ENCODE data around the gene CEP112. TPM values are rescaled to one million over a fixed set of nuclear protein-coding genes. Genes with fewer than 3 reads are reported as not detected.

Gene CEP112
- total and polyA plus RNA-seq, 2 experiments from 2014 or later = 4.0 to 4.3 TPM

DNA sequence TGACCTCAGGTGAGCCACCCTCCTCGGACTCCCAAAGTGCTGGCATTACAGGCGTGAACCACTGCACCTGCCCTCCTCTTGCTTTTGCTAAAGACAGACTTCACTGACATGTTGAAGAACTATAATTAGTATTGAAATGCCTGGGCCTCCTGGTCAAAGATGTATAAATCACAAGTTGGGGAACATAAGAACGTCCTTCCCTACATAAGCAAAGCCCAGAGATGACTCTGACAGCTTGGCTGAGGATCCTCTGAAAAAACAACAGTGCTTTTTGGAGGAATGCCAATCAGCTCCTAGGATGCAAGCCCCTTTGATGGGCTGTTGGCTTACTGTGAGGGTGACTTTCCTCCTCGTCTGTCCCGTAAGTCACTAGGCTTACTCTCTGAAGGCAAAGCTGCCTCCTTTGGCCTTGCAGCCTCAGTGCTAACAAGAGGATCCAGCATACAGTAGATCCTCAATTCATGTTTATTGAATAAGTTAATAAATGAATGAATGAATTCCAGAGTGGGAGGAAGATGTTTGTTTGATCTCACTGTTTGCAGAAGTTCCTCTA is 30.9 kb upstream of the CEP112 start:
- DNase-seq (ENCODE audit: low spot score) = no peak

More for the DNA sequence above, 30.9 kb upstream of the CEP112 start:
- Histone ChIP-seq H2AFZ (no peak overlapping the region), H3K4me3 (no peak overlapping the region), H3K4me2 (no peak overlapping the region), H3K27ac (ENCODE audit: low read depth) (no peak overlapping the region), H3K9me2 (ENCODE audit: insufficient read depth) (no peaks in the 10 kb centered on the region), H3K36me3 (ENCODE audit: insufficient read depth) (no peaks in the 10 kb centered on the region), H3K79me2 (replicated peaks; ENCODE audit: insufficient read depth) (no peaks in the 10 kb centered on the region), H4K20me1 (replicated peaks; ENCODE audit: insufficient read depth) (no peaks in the 10 kb centered on the region), H3F3A (replicated peaks; ENCODE audit: low read depth) (no peaks in the 10 kb centered on the region), H3K27me3 (ENCODE audit: insufficient read depth) (no peaks in the 10 kb centered on the region), H3K4me1 (ENCODE audit: insufficient read depth) (no peaks in the 10 kb centered on the region)
- no peaks in the 10 kb centered on the region for H3K4me1 Mint-ChIP-seq
- H3K27me3 Mint-ChIP-seq (ENCODE audit: insufficient read depth, low read depth, poor library complexity) = no peaks in the 10 kb centered on the region
- H3K4me3 Mint-ChIP-seq = no peak overlapping the region
- ATAC-seq = no peak
- TF ChIP-seq STAT1 (IDR thresholded peaks at IDR 0.05; ENCODE audit: unreplicated experiment) = no peak
- no peak for TF ChIP-seq JUNB (IDR thresholded peaks at IDR 0.05; ENCODE audit: unreplicated experiment)
- no peak for TF ChIP-seq NANOG (IDR thresholded peaks at IDR 0.05; ENCODE audit: borderline replicate concordance)
- TF ChIP-seq EZH2 (IDR thresholded peaks at IDR 0.05; ENCODE audit: low read depth, unreplicated experiment) = no peak
- TF ChIP-seq, protein P1, sequence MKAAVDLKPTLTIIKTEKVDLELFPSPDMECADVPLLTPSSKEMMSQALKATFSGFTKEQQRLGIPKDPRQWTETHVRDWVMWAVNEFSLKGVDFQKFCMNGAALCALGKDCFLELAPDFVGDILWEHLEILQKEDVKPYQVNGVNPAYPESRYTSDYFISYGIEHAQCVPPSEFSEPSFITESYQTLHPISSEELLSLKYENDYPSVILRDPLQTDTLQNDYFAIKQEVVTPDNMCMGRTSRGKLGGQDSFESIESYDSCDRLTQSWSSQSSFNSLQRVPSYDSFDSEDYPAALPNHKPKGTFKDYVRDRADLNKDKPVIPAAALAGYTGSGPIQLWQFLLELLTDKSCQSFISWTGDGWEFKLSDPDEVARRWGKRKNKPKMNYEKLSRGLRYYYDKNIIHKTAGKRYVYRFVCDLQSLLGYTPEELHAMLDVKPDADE (IDR thresholded peaks at IDR 0.05) = no peak
- TF ChIP-seq ZNF331 (CRISPR knock-in tag; IDR thresholded peaks at IDR 0.05; ENCODE audit: low read depth) = no peak
- no peak for TF ChIP-seq EZH2phosphoT487 (IDR thresholded peaks at IDR 0.05; ENCODE audit: unreplicated experiment)
- no peak for TF ChIP-seq CREB1 (CRISPR knock-in tag; IDR thresholded peaks at IDR 0.05; ENCODE audit: low read depth)
- TF ChIP-seq, protein P2, sequence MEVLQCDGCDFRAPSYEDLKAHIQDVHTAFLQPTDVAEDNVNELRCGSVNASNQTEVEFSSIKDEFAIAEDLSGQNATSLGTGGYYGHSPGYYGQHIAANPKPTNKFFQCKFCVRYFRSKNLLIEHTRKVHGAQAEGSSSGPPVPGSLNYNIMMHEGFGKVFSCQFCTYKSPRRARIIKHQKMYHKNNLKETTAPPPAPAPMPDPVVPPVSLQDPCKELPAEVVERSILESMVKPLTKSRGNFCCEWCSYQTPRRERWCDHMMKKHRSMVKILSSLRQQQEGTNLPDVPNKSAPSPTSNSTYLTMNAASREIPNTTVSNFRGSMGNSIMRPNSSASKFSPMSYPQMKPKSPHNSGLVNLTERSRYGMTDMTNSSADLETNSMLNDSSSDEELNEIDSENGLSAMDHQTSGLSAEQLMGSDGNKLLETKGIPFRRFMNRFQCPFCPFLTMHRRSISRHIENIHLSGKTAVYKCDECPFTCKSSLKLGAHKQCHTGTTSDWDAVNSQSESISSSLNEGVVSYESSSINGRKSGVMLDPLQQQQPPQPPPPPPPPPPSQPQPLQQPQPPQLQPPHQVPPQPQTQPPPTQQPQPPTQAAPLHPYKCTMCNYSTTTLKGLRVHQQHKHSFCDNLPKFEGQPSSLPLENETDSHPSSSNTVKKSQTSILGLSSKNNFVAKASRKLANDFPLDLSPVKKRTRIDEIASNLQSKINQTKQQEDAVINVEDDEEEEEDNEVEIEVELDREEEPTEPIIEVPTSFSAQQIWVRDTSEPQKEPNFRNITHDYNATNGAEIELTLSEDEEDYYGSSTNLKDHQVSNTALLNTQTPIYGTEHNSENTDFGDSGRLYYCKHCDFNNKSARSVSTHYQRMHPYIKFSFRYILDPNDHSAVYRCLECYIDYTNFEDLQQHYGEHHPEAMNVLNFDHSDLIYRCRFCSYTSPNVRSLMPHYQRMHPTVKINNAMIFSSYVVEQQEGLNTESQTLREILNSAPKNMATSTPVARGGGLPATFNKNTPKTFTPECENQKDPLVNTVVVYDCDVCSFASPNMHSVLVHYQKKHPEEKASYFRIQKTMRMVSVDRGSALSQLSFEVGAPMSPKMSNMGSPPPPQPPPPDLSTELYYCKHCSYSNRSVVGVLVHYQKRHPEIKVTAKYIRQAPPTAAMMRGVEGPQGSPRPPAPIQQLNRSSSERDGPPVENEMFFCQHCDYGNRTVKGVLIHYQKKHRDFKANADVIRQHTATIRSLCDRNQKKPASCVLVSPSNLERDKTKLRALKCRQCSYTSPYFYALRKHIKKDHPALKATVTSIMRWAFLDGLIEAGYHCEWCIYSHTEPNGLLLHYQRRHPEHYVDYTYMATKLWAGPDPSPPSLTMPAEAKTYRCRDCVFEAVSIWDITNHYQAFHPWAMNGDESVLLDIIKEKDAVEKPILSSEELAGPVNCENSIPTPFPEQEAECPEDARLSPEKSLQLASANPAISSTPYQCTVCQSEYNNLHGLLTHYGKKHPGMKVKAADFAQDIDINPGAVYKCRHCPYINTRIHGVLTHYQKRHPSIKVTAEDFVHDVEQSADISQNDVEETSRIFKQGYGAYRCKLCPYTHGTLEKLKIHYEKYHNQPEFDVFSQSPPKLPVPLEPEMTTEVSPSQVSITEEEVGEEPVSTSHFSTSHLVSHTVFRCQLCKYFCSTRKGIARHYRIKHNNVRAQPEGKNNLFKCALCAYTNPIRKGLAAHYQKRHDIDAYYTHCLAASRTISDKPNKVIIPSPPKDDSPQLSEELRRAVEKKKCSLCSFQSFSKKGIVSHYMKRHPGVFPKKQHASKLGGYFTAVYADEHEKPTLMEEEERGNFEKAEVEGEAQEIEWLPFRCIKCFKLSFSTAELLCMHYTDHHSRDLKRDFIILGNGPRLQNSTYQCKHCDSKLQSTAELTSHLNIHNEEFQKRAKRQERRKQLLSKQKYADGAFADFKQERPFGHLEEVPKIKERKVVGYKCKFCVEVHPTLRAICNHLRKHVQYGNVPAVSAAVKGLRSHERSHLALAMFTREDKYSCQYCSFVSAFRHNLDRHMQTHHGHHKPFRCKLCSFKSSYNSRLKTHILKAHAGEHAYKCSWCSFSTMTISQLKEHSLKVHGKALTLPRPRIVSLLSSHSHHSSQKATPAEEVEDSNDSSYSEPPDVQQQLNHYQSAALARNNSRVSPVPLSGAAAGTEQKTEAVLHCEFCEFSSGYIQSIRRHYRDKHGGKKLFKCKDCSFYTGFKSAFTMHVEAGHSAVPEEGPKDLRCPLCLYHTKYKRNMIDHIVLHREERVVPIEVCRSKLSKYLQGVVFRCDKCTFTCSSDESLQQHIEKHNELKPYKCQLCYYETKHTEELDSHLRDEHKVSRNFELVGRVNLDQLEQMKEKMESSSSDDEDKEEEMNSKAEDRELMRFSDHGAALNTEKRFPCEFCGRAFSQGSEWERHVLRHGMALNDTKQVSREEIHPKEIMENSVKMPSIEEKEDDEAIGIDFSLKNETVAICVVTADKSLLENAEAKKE (CRISPR knock-in tag; IDR thresholded peaks at IDR 0.05) = no peak
- TF ChIP-seq ZNF114 (CRISPR knock-in tag; IDR thresholded peaks at IDR 0.05) = no peak
- TF ChIP-seq, protein P3, sequence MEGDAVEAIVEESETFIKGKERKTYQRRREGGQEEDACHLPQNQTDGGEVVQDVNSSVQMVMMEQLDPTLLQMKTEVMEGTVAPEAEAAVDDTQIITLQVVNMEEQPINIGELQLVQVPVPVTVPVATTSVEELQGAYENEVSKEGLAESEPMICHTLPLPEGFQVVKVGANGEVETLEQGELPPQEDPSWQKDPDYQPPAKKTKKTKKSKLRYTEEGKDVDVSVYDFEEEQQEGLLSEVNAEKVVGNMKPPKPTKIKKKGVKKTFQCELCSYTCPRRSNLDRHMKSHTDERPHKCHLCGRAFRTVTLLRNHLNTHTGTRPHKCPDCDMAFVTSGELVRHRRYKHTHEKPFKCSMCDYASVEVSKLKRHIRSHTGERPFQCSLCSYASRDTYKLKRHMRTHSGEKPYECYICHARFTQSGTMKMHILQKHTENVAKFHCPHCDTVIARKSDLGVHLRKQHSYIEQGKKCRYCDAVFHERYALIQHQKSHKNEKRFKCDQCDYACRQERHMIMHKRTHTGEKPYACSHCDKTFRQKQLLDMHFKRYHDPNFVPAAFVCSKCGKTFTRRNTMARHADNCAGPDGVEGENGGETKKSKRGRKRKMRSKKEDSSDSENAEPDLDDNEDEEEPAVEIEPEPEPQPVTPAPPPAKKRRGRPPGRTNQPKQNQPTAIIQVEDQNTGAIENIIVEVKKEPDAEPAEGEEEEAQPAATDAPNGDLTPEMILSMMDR (conservative IDR thresholded peaks at IDR 0.05; ENCODE audit: low read depth in 2 of 2) = no peak
- TF ChIP-seq, protein P4, sequence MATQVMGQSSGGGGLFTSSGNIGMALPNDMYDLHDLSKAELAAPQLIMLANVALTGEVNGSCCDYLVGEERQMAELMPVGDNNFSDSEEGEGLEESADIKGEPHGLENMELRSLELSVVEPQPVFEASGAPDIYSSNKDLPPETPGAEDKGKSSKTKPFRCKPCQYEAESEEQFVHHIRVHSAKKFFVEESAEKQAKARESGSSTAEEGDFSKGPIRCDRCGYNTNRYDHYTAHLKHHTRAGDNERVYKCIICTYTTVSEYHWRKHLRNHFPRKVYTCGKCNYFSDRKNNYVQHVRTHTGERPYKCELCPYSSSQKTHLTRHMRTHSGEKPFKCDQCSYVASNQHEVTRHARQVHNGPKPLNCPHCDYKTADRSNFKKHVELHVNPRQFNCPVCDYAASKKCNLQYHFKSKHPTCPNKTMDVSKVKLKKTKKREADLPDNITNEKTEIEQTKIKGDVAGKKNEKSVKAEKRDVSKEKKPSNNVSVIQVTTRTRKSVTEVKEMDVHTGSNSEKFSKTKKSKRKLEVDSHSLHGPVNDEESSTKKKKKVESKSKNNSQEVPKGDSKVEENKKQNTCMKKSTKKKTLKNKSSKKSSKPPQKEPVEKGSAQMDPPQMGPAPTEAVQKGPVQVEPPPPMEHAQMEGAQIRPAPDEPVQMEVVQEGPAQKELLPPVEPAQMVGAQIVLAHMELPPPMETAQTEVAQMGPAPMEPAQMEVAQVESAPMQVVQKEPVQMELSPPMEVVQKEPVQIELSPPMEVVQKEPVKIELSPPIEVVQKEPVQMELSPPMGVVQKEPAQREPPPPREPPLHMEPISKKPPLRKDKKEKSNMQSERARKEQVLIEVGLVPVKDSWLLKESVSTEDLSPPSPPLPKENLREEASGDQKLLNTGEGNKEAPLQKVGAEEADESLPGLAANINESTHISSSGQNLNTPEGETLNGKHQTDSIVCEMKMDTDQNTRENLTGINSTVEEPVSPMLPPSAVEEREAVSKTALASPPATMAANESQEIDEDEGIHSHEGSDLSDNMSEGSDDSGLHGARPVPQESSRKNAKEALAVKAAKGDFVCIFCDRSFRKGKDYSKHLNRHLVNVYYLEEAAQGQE (IDR thresholded peaks at IDR 0.05; ENCODE audit: unreplicated experiment) = no peak
- no peak for TF ChIP-seq POLR2AphosphoS5 (IDR thresholded peaks at IDR 0.05; ENCODE audit: low read depth)
- H3K27ac Mint-ChIP-seq = no peak overlapping the region
- H3K36me3 Mint-ChIP-seq (ENCODE audit: low read depth) = no peaks in the 10 kb centered on the region
- H3K9me3 Mint-ChIP-seq = no peaks in the 10 kb centered on the region
